ENCODE data around the gene TNFSF9.

DNA sequence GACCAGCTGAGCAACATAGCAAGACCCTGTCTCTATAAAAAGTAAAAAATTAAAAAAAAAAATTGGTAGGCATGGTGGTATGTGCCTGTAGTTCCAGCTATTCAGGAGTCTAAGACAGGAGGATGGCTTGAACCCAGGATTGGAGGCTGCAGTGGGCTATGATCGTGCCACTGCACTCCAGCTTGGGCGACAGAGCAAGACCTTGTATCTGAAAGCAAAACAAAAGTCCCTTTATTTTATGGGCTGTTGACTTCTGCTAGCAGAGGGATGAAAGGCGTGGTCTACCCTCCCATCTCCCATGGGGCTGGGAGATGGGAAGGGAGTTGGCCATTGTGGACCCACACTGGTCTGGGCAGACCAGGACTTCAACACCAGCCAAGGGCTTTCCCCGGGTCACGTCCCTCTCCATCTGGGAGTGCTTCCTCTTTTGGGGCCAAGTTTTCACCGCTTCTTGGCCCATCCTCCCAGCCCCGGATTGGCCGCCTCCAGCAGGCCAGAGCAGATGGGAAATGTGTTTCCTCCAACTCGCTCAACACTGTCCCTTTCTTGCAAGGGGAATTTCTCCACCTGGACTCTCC, 2.2 kb upstream of the TNFSF9 start:
- TF ChIP-seq EZH2 (IDR thresholded peaks at IDR 0.05) (no peak), EZH2phosphoT487 (IDR thresholded peaks at IDR 0.05) (no peak)
- TF ChIP-seq, protein P1, sequence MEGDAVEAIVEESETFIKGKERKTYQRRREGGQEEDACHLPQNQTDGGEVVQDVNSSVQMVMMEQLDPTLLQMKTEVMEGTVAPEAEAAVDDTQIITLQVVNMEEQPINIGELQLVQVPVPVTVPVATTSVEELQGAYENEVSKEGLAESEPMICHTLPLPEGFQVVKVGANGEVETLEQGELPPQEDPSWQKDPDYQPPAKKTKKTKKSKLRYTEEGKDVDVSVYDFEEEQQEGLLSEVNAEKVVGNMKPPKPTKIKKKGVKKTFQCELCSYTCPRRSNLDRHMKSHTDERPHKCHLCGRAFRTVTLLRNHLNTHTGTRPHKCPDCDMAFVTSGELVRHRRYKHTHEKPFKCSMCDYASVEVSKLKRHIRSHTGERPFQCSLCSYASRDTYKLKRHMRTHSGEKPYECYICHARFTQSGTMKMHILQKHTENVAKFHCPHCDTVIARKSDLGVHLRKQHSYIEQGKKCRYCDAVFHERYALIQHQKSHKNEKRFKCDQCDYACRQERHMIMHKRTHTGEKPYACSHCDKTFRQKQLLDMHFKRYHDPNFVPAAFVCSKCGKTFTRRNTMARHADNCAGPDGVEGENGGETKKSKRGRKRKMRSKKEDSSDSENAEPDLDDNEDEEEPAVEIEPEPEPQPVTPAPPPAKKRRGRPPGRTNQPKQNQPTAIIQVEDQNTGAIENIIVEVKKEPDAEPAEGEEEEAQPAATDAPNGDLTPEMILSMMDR (IDR thresholded peaks at IDR 0.05): no peak
